HFF-Myc (cell line): Measurements from ENCODE around the gene ANKRD37.
"Not testable (repeated sequence)": the region's sequence is repeated elsewhere in the genome, so short reads cannot be mapped to it uniquely, and the experiment has no call there.

Experiments
- DNase-seq: peaks from one replicate; pipeline ENCODE4 v3.0.0-alpha.2; 2011; ENCODE audit warnings: low read depth; ENCODE audit errors: extremely low read depth
- H3K4me3 ChIP-seq: replicated peaks from 2 replicates; pipeline ENCODE4 v1.5.1; 2011; ENCODE audit warnings: low read depth, mild to moderate bottlenecking, control low read depth, low read length
- CTCF ChIP-seq: IDR thresholded peaks from 2 replicates; pipeline ENCODE4 v1.5.1; 2012; ENCODE audit warnings: mild to moderate bottlenecking, low read depth, low read length, control low read depth; ENCODE audit errors: missing control alignments

Gene ANKRD37

GRCh38 chr4:185357733-185358440 lies 38.8 kb upstream of the ANKRD37 start:
- TF ChIP-seq CTCF = no peak
- no peak overlapping the region for H3K4me3 ChIP-seq
- DNase-seq = no peak

- no peak for TF ChIP-seq CTCF
- no peak overlapping the region for H3K4me3 ChIP-seq
- no peak for DNase-seq
Measured at GRCh38 chr4:185358514-185358913, 38.1 kb upstream of the ANKRD37 start.

- DNase-seq = no peak
- H3K4me3 ChIP-seq = no peak overlapping the region
- TF ChIP-seq CTCF = no peak
Measured at GRCh38 chr4:185358959-185359358, 37.7 kb upstream of the ANKRD37 start.

- TF ChIP-seq CTCF = no peak
- no peak overlapping the region for H3K4me3 ChIP-seq
- DNase-seq = no peak
Measured at GRCh38 chr4:185359767-185360446, 36.7 kb upstream of the ANKRD37 start.

- no peak for TF ChIP-seq CTCF
- no peak for DNase-seq
- H3K4me3 ChIP-seq = no peak overlapping the region
Measured at GRCh38 chr4:185361872-185362271, 34.8 kb upstream of the ANKRD37 start.

GRCh38 chr4:185362570-185362969 lies 34.1 kb upstream of the ANKRD37 start:
- DNase-seq, H3K4me3 ChIP-seq: not testable (repeated sequence)

GRCh38 chr4:185363251-185363650 lies 33.4 kb upstream of the ANKRD37 start:
- no peak for TF ChIP-seq CTCF
- no peak for DNase-seq
- no peak overlapping the region for H3K4me3 ChIP-seq
